Measurements from ENCODE around the gene PARD3B.

- TF ChIP-seq POLR2A (IDR thresholded peaks at IDR 0.05; ENCODE audit: low read depth, low read length) (no peak), TAF1 (IDR thresholded peaks at IDR 0.05; ENCODE audit: borderline replicate concordance, low read depth, low read length) (no peak)
Measured at GRCh38 chr2:204529795-204530463, 15.3 kb upstream of the PARD3B start.

All from GM12892 (cell line).